ENCODE results near the gene TMC3. TPM values are rescaled to one million over a fixed set of nuclear protein-coding genes. Genes with fewer than 3 reads are reported as not detected.
A peak's percentile ranks its signal among the peaks of the same experiment; 100 is the strongest.

The TMC3 gene
- polyA plus RNA-seq, 2 of the 4 experiments (the other 2 are of a cell fraction): not detected

GRCh38 chr15:81314378-81314777, 59.6 kb downstream of the TMC3 start:
- Histone ChIP-seq H3K4me2 (no peak overlapping the region), H3K27ac (no peak overlapping the region), H3K4me3 (no peak overlapping the region), H3K4me1 (peaks cover 17% of the 10 kb centered on the region), H3K9me3 (no peaks in the 10 kb centered on the region)
- DNase-seq (ENCODE audit: low read depth in 1 of 2, low spot score in 1 of 2) (no peak), ATAC-seq (no peak), FAIRE-seq (no peak)
- WGBS (ENCODE audit: missing lambda C conversion rate): 65% methylated on average over 5 of the region's 5 CpGs
- POLR2A ChIA-PET: no interaction called here
- CTCF ChIA-PET: no interaction called here
- TF ChIP-seq HDAC2 (IDR thresholded peaks at IDR 0.05) (no peak), CTCF (IDR thresholded peaks at IDR 0.05) (no peak), TP53 (CRISPR knock-in tag; IDR thresholded peaks at IDR 0.05) (no peak), NR3C1 (IDR thresholded peaks at IDR 0.05) (no peak), ZNF302 (CRISPR knock-in tag; IDR thresholded peaks at IDR 0.05) (no peak), ZC3H11A (IDR thresholded peaks at IDR 0.05) (no peak), HEYL (CRISPR knock-in tag; IDR thresholded peaks at IDR 0.05) (no peak), ZFP36 (IDR thresholded peaks at IDR 0.05; ENCODE audit: borderline replicate concordance, partially characterized antibody) (no peak), USF2 (IDR thresholded peaks at IDR 0.05) (no peak)

GRCh38 chr15:81313686-81314085, 60.3 kb downstream of the TMC3 start:
- peak overlapping the region; percentile 57 for H3K4me2 ChIP-seq
- H3K9me3 ChIP-seq: no peaks in the 10 kb centered on the region
- no peak overlapping the region for H3K4me3 ChIP-seq
- ATAC-seq (no peak; a peak in 1 of 6 replicates), FAIRE-seq (no peak), DNase-seq (ENCODE audit: low read depth in 1 of 2, low spot score in 1 of 2) (no peak)
- POLR2A ChIA-PET: no interaction called here
- peaks cover 17% of the 10 kb centered on the region for H3K4me1 ChIP-seq
- H3K27ac ChIP-seq: peak overlapping the region; percentile 6 to 72; a peak in 4 of 6 replicates
- TF ChIP-seq PHF8 (IDR thresholded peaks at IDR 0.05; ENCODE audit: borderline replicate concordance, low read depth) (no peak), CHD2 (IDR thresholded peaks at IDR 0.05; ENCODE audit: low read length, partially characterized antibody) (no peak), SMC3 (IDR thresholded peaks at IDR 0.05) (no peak), REST (IDR thresholded peaks at IDR 0.05) (no peak), NFE2L2 (conservative IDR thresholded peaks at IDR 0.05; ENCODE audit: low read length) (no peak)
- TF ChIP-seq, protein P1, sequence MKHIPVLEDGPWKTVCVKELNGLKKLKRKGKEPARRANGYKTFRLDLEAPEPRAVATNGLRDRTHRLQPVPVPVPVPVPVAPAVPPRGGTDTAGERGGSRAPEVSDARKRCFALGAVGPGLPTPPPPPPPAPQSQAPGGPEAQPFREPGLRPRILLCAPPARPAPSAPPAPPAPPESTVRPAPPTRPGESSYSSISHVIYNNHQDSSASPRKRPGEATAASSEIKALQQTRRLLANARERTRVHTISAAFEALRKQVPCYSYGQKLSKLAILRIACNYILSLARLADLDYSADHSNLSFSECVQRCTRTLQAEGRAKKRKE (CRISPR knock-in tag; IDR thresholded peaks at IDR 0.05; ENCODE audit: low read depth): no peak
- CTCF ChIA-PET: interaction anchor here (1.0 to 1.1 kb wide), 2 partner anchors 8 to 97 kb away, joined by 3 to 6 read pairs; no protein-coding TSS in a partner anchor
- WGBS (ENCODE audit: missing lambda C conversion rate): 86% methylated on average over 5 of the region's 5 CpGs
